SJSA1 (cell line): ENCODE measurements around the gene NPTXR. TPM values are rescaled to one million over a fixed set of nuclear protein-coding genes. Genes with fewer than 3 reads are reported as not detected.
A peak's percentile ranks its signal among the peaks of the same experiment; 100 is the strongest.

Experiments used
- DNase-seq, 2 experiments: peaks; one replicate each; pipeline ENCODE4 v3.0.0-alpha.2; 2015 to 2020; ENCODE audit warnings: low spot score in 2 of 2, low read depth in 1 of 2
- H3K27ac ChIP-seq: fragments of 250-450 bp; sonication (Bioruptor Pico); 2 replicates; pipeline ENCODE4 v1.5.1; 2020; ENCODE audit warnings: mild to moderate bottlenecking, moderate library complexity
- H3K27me3 ChIP-seq: fragments of 250-450 bp; sonication (Bioruptor Pico); replicated peaks from 2 replicates; pipeline ENCODE4 v1.5.1; 2020; ENCODE audit warnings: mild to moderate bottlenecking, moderate library complexity
- H3K36me3 ChIP-seq: fragments of 250-450 bp; sonication (Bioruptor Pico); 2 replicates; pipeline ENCODE4 v1.5.1; 2020; ENCODE audit warnings: mild to moderate bottlenecking
- H3K4me1 ChIP-seq: fragments of 250-450 bp; sonication (Bioruptor Pico); replicated peaks from 2 replicates; pipeline ENCODE4 v1.6.1; 2021; ENCODE audit warnings: mild to moderate bottlenecking
- H3K4me3 ChIP-seq: fragments of 250-450 bp; sonication (Bioruptor Pico); 2 replicates; pipeline ENCODE4 v1.5.1; 2020; ENCODE audit warnings: mild to moderate bottlenecking
- H3K9me3 ChIP-seq: fragments of 250-450 bp; sonication (Bioruptor Pico); replicated peaks from 2 replicates; pipeline ENCODE4 v1.5.1; 2020; ENCODE audit warnings: mild to moderate bottlenecking
- total RNA-seq: library from RNA; depleted of rRNA; stranded (reverse); fragments of >200 nt; shearing (Covaris generic); gene quantifications from 2 replicates; pipeline ENCODE4 v1.2.3, GENCODE V29; 2014; rRNA removed

The NPTXR gene
- total RNA-seq, result 2.1 and 2.2 TPM in 2 replicates

DNA sequence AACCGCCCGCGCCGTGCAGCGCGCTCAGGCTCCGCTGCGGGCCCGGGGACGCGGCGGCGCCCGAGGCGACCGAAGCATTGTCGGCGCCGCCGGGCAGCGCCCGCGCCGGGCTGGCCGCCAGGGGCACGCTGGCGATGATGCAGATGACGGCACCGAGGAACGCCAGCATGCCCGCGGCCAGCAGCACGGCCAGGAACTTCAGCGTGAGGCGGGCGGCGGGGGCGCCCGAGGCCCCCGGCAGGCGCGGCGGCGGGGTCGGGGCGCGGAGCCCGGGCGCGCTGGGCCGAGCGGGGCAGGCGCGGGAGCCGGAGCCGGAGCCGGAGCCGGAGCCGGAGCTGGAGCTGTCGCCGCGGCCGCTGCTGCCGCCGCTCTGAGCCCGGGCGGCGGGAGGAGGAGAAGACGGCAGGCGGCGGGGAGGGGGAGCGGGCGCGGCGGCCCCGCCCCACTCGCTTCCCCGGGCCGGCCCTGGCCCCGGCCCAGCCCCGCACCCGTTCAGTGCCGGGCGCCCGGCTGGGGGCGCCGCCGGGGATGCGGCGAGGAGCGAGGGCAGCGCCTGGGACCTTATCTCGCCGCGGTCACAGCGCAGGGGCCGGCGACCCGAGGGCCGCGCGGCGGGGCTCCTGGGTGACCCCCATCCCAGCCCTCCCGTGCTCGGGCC lies at the start of gene NPTXR:
TSS of gene NPTXR (minus strand) at position 372 of the 658 bp plus-strand sequence.
- peaks cover 22% of the 10 kb centered on the region for H3K27me3 ChIP-seq
- H3K27ac ChIP-seq, result no peak within 1 kb of the TSS
- peak in 1 of 2 experiments; percentile 61 for DNase-seq
- no peaks in the 10 kb centered on the region; the same call in 1 of the 2 replicates for H3K9me3 ChIP-seq
- H3K4me3 ChIP-seq, result peak within 1 kb of the TSS; percentile 47
- no peaks in the 10 kb centered on the region for H3K36me3 ChIP-seq
- H3K4me1 ChIP-seq, result peaks cover 25% of the 10 kb centered on the region

DNA sequence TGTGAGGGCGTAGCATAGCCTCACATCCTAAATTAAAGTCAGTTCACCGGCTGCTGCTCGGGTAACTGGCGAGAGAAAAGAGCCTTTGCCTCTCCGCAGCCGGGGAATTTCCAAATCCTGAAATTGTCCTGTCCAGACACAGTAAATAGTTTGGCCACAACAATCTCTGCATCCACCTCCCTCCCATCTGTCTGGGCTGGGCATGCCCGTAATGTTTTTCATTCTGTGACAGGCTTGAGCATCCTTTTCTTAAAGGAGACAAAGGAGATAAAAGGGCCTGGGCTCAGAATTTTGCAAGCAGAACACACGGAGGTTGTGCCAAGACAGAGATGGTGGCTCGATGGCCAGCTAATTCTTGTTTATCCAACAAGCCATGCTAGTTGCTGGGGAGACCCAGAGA lies 47.4 kb upstream of the NPTXR start:
- Histone ChIP-seq H3K9me3 (no peaks in the 10 kb centered on the region), H3K27ac (no peak overlapping the region), H3K4me3 (no peak overlapping the region), H3K4me1 (no peaks in the 10 kb centered on the region), H3K27me3 (0 out of 2 replicates have a peak, but pooled peaks cover 5% of the 10 kb centered on the region), H3K36me3 (no peaks in the 10 kb centered on the region)
- no peak for DNase-seq

DNA sequence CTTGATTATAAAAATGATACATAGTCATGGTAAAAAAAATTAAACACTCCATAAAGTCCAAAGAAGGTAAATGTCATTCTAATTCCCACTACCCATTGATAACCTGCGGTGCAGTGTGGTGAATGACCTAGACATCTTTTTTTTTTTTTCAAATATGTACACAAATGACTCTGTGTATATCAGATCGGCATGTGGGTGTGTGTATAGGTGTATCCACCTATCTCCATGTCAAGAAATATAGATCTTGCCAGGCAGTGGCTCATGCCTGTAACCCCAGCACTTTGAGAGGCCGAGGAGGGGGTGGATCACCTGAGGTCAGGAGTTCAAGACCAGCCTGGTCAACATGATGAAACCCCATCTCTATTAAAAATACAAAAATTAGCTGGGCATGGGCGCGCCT lies 46.5 kb upstream of the NPTXR start:
- DNase-seq, result no peak
- H3K4me1 ChIP-seq, result no peaks in the 10 kb centered on the region
- no peak overlapping the region for H3K4me3 ChIP-seq
- H3K27ac ChIP-seq, result no peak overlapping the region
- H3K9me3 ChIP-seq, result no peaks in the 10 kb centered on the region
- H3K27me3 ChIP-seq, result 0 out of 2 replicates have a peak, but pooled peaks cover 5% of the 10 kb centered on the region
- H3K36me3 ChIP-seq, result no peaks in the 10 kb centered on the region

- Histone ChIP-seq H3K27ac (no peak overlapping the region), H3K9me3 (no peaks in the 10 kb centered on the region), H3K4me1 (peaks cover 8% of the 10 kb centered on the region), H3K36me3 (no peaks in the 10 kb centered on the region), H3K27me3 (no peaks in the 10 kb centered on the region), H3K4me3 (no peak overlapping the region)
- no peak for DNase-seq
Measured at GRCh38 chr22:38886333-38886732, 42.5 kb upstream of the NPTXR start.

DNA sequence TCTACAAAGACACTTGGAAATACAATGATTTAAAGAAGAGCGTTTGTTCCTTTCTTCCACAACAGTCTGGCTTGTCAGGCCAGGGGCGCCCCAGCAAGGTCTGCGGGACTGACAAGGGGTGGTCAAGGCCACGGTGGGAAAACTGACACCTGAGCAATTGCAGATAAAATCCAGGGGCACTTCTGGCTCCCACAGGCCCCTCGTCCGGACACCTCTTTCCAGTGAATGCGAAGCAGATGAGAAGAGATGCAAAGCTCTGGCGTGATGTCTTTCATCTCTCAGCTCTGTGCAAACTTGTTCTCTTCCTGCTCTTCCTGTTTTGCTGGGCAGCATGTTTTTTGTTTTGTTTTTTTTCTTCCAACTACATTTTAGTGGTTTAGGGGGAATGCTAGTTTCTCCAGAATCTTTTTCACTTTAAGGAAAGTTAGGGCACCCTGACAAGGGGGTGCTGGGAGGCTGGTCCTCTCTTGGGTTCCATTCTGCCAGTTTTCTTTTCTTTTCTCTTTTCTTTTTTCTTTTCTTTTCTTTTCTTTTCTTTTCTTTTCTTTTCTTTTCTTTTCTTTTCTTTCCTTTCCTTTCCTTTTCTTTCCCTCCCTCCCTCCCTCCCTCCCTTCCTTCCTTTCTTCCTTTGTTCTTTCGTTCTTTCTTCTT lies 39.3 kb upstream of the NPTXR start:
- Histone ChIP-seq H3K36me3 (no peaks in the 10 kb centered on the region), H3K27ac (no peak overlapping the region), H3K27me3 (no peaks in the 10 kb centered on the region), H3K4me3 (no peak overlapping the region), H3K4me1 (peaks cover 10% of the 10 kb centered on the region), H3K9me3 (no peaks in the 10 kb centered on the region)
- DNase-seq, result no peak

- Histone ChIP-seq H3K27me3 (no peaks in the 10 kb centered on the region), H3K4me1 (peaks cover 10% of the 10 kb centered on the region), H3K4me3 (no peak overlapping the region), H3K9me3 (no peaks in the 10 kb centered on the region), H3K27ac (no peak overlapping the region), H3K36me3 (no peaks in the 10 kb centered on the region)
- no peak for DNase-seq
Measured at GRCh38 chr22:38881997-38882879, 38.4 kb upstream of the NPTXR start.

GRCh38 chr22:38881464-38881871 lies 37.6 kb upstream of the NPTXR start:
- H3K36me3 ChIP-seq, result no peaks in the 10 kb centered on the region
- H3K27ac ChIP-seq, result no peak overlapping the region
- no peaks in the 10 kb centered on the region for H3K27me3 ChIP-seq
- peak in 1 of 2 experiments; percentile 18 for DNase-seq
- no peaks in the 10 kb centered on the region for H3K9me3 ChIP-seq
- H3K4me1 ChIP-seq, result peaks cover 10% of the 10 kb centered on the region
- H3K4me3 ChIP-seq, result no peak overlapping the region

DNA sequence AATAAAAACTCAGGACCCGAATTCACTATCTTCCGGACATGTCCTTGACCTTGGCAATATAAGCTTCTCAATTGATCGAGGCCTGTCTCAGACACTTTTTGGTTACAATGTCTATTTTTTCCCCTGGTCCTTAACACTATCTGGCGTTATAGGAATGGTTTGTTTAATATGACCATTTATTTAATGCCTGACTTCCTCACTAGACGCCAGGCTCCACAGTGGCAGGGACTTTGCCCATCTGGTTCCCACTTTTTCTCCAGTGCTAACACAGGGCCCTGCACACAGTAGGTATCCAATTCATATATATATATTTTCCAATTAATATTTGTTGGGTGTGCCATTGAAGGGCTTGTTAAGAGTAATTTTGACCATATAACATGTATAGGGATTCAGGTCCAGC lies 36.1 kb upstream of the NPTXR start:
- no peaks in the 10 kb centered on the region for H3K27me3 ChIP-seq
- no peaks in the 10 kb centered on the region for H3K36me3 ChIP-seq
- H3K9me3 ChIP-seq, result no peaks in the 10 kb centered on the region
- no peak for DNase-seq
- H3K4me3 ChIP-seq, result no peak overlapping the region
- H3K4me1 ChIP-seq, result peaks cover 10% of the 10 kb centered on the region
- no peak overlapping the region for H3K27ac ChIP-seq

- H3K27me3 ChIP-seq, result no peaks in the 10 kb centered on the region
- no peak for DNase-seq
- H3K4me3 ChIP-seq, result no peak overlapping the region
- H3K9me3 ChIP-seq, result no peaks in the 10 kb centered on the region
- H3K36me3 ChIP-seq, result no peaks in the 10 kb centered on the region
- peaks cover 10% of the 10 kb centered on the region for H3K4me1 ChIP-seq
- H3K27ac ChIP-seq, result no peak overlapping the region
Measured at GRCh38 chr22:38879108-38879729, 35.4 kb upstream of the NPTXR start.

GRCh38 chr22:38878001-38878400 lies 34.2 kb upstream of the NPTXR start:
- Histone ChIP-seq H3K9me3 (no peaks in the 10 kb centered on the region), H3K27ac (no peak overlapping the region), H3K36me3 (no peaks in the 10 kb centered on the region), H3K4me1 (peaks cover 13% of the 10 kb centered on the region), H3K27me3 (no peaks in the 10 kb centered on the region; the same call in 1 of the 2 replicates), H3K4me3 (no peak overlapping the region)
- DNase-seq, result no peak

DNA sequence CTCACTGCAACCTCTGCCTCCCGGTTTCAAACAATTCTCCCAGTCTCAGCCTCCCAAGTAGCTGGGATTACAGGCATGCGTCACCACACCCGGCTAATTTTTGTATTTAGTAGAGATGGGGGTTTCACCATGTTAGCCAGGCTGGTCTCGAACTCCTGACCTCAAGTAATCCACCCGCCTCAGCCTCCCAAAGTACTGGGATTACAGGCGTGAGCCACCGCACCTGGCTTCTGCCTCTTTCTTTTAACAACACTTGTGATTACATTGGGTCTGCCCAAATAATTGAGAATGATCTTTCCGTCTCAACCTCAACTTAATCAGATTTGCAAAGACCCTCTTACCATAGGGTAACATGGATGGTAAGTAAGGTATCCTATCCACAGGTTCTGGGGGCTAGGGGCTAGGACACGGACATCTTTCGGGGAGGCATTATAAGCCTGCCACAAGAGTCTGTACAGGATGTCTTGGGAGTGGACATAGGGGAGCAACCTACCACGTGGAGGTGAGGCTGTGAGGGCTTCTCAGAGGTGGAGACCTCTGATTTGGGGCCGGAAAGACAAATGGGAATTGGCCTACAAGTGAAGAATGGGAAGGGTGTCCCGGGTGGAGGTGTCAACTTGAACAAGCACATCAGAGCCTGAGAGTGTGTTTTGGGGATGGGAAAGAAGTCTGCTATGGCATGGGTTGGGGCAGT lies 30.8 kb upstream of the NPTXR start:
- Histone ChIP-seq H3K9me3 (no peaks in the 10 kb centered on the region), H3K4me1 (peaks cover 16% of the 10 kb centered on the region), H3K36me3 (peaks cover 7% of the 10 kb centered on the region), H3K27ac (no peak overlapping the region), H3K27me3 (no peaks in the 10 kb centered on the region; the same call in 1 of the 2 replicates), H3K4me3 (no peak overlapping the region)
- DNase-seq, result no peak

GRCh38 chr22:38873469-38874411 lies 29.9 kb upstream of the NPTXR start:
- no peak for DNase-seq
- Histone ChIP-seq H3K4me1 (peaks cover 16% of the 10 kb centered on the region), H3K36me3 (peaks cover 15% of the 10 kb centered on the region), H3K4me3 (peak overlapping the region; percentile 80; the same call in 1 of the 2 replicates), H3K27me3 (no peaks in the 10 kb centered on the region; the same call in 1 of the 2 replicates), H3K27ac (no peak overlapping the region), H3K9me3 (no peaks in the 10 kb centered on the region)
